ENCODE measurements around the gene TUBB1. TPM values are rescaled to one million over a fixed set of nuclear protein-coding genes. Genes with fewer than 3 reads are reported as not detected.

Gene TUBB1
- total RNA-seq, 1 donor: not detected

DNA sequence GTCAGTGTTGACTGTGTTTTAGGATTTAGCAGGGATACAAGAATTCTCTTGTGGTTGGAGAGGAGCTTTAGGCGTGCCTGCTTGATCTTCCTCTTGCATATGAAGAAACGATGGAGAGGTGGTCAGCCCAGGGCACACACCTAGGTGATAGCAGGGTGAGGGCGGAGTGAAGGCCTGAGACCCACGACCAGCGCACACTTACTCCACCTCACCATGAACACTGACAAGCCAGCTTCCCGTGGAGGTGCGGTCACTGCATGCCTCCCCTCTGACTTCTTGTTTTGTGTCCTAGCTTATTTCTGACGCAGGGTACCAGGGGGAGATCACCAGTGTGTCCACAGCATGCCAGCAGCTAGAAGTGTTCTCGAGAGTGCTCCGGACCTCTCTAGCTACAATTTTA lies 30.0 kb upstream of the TUBB1 start:
- TF ChIP-seq, protein P1, sequence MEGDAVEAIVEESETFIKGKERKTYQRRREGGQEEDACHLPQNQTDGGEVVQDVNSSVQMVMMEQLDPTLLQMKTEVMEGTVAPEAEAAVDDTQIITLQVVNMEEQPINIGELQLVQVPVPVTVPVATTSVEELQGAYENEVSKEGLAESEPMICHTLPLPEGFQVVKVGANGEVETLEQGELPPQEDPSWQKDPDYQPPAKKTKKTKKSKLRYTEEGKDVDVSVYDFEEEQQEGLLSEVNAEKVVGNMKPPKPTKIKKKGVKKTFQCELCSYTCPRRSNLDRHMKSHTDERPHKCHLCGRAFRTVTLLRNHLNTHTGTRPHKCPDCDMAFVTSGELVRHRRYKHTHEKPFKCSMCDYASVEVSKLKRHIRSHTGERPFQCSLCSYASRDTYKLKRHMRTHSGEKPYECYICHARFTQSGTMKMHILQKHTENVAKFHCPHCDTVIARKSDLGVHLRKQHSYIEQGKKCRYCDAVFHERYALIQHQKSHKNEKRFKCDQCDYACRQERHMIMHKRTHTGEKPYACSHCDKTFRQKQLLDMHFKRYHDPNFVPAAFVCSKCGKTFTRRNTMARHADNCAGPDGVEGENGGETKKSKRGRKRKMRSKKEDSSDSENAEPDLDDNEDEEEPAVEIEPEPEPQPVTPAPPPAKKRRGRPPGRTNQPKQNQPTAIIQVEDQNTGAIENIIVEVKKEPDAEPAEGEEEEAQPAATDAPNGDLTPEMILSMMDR (IDR thresholded peaks at IDR 0.05; ENCODE audit: insufficient read depth, low read depth, low read length): no peak
- DNase-seq (ENCODE audit: low read depth): no peak
- no peak overlapping the region for H3K4me3 ChIP-seq (ENCODE audit: low read depth, low read length)

DNA sequence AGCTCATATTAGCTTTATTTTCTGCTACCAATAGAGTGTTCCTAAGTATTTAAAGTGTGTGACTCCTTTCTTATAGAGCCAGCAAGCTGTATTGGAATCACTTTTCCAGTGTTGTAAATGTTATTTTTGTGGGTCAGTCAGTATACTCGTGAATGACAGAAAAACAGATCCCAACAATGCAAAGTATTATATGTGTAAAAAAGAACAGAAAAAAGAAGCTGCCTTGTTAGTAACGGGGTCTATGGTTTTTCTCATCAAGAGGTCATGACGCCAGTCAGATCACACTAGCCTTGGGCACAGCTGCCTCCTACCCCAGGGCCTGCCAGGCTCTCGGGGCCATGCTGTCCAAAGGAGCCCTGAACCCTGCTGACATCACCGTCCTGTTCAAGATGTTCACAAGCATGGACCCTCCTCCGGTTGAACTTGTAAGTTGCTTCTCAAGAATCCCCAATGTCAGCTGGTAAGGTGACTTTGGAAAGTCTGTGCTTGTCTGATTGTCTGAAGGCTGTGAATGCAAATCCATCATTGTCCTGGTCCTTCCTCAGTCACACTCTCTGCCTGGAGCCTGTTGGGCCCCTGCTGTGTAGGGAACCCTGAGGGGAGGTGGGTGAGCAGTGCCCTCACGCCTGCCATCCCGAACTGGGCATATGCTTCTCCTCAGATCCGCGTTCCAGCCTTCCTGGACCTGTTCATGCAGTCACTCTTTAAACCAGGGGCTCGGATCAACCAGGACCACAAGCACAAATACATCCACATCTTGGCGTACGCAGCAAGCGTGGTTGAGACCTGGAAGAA lies 28.4 kb upstream of the TUBB1 start:
- no peak for DNase-seq (ENCODE audit: low read depth)
- TF ChIP-seq, protein P1 (IDR thresholded peaks at IDR 0.05; ENCODE audit: insufficient read depth, low read depth, low read length): no peak
- no peak overlapping the region for H3K4me3 ChIP-seq (ENCODE audit: low read depth, low read length)

GRCh38 chr20:58991715-58992114 lies 27.5 kb upstream of the TUBB1 start:
- H3K4me3 ChIP-seq (ENCODE audit: low read depth, low read length): no peak overlapping the region
- no peak for DNase-seq (ENCODE audit: low read depth)
- TF ChIP-seq, protein P1 (IDR thresholded peaks at IDR 0.05; ENCODE audit: insufficient read depth, low read depth, low read length): no peak

GRCh38 chr20:58992911-58993310 lies 26.3 kb upstream of the TUBB1 start:
- TF ChIP-seq, protein P1 (IDR thresholded peaks at IDR 0.05; ENCODE audit: insufficient read depth, low read depth, low read length): no peak
- no peak for DNase-seq (ENCODE audit: low read depth)
- no peak overlapping the region for H3K4me3 ChIP-seq (ENCODE audit: low read depth, low read length)

DNA sequence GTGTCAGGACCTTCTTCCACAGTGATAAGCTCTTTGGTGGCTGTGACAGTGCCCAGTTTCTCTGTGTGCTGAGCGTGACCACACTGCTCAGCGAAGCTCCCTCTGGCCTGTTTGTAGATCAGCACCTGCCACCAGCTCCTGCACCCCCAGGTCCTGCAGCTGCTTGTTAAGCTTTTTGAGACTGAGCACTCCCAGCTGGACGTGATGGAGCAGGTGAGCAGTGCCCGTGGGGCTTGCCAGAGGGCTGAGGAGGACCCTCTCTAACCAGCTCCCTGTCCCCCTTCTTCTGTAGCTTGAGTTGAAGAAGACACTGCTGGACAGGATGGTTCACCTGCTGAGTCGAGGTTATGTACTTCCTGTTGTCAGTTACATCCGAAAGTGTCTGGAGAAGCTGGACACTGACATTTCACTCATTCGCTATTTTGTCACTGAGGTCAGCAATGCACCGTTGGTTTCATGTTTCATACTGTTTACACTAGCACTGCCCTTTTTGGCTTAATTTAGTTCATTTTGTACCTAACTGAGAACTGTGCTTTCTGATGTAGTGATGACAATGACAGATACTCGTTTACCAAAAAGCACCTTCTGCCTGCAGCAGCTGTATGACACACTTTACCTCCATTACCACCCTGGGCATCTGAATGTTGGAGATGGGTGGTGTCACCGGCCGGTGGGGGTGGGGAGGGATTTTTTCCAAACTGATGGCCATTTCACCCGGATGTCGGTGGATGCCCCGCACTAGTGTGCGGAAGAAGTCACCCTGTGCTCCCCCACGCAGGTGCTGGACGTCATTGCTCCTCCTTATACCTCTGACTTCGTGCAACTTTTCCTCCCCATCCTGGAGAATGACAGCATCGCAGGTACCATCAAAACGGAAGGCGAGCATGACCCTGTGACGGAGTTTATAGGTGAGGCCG lies 25.6 kb upstream of the TUBB1 start:
- TF ChIP-seq, protein P1 (IDR thresholded peaks at IDR 0.05; ENCODE audit: insufficient read depth, low read depth, low read length): no peak
- DNase-seq (ENCODE audit: low read depth): no peak
- no peak overlapping the region for H3K4me3 ChIP-seq (ENCODE audit: low read depth, low read length)

GRCh38 chr20:58994390-58995159 lies 24.7 kb upstream of the TUBB1 start:
- DNase-seq (ENCODE audit: low read depth): no peak
- no peak overlapping the region for H3K4me3 ChIP-seq (ENCODE audit: low read depth, low read length)
- TF ChIP-seq, protein P1 (IDR thresholded peaks at IDR 0.05; ENCODE audit: insufficient read depth, low read depth, low read length): no peak

All from fibroblast of villous mesenchyme (primary cell).